ENCODE results near the gene MMP14. TPM values are rescaled to one million over a fixed set of nuclear protein-coding genes. Genes with fewer than 3 reads are reported as not detected.

MMP14 gene
- total and polyA plus RNA-seq, 9 of the 15 experiments (the other 6 are each of a cell fraction or from before 2014, with no cell fraction given): 0.36 to 5.8 (median 1.3) TPM; not detected in 2

DNA sequence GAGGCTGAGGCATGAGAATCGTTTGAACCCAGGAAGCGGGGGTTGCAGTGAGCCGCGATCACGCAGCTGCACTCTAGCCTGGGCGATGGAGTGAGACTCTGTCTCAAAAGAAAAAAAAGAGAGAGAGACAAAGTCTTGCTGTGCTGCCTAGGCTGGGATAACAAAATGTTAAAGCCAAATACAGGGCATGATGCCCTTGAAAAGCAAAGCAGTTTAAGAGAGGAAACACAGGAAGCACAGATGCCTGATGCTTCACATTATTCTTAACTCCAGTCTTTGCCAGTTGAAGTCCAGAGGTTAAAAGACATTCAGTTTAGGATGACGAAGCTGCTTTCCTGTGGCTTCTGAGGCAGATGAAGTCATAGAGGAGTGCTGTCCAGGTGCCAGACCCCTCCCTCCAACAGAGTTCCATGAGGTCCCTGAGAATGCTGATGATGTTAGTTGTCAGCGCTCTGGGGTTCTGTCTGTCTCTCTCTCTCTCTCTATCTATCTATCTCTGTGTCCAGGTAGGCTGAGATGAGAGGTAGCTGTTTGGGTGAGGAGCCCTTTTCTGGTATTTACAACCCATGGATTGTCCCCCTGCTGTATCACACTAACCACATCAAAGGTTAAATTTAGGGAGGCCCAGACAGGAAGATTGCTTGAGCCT is 11.6 kb upstream of the MMP14 start (continued):
- TF ChIP-seq, protein P1, sequence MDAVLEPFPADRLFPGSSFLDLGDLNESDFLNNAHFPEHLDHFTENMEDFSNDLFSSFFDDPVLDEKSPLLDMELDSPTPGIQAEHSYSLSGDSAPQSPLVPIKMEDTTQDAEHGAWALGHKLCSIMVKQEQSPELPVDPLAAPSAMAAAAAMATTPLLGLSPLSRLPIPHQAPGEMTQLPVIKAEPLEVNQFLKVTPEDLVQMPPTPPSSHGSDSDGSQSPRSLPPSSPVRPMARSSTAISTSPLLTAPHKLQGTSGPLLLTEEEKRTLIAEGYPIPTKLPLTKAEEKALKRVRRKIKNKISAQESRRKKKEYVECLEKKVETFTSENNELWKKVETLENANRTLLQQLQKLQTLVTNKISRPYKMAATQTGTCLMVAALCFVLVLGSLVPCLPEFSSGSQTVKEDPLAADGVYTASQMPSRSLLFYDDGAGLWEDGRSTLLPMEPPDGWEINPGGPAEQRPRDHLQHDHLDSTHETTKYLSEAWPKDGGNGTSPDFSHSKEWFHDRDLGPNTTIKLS (IDR thresholded peaks at IDR 0.05; ENCODE audit: borderline replicate concordance, low read depth): no peak
- TF ChIP-seq USF2 (CRISPR knock-in tag; IDR thresholded peaks at IDR 0.05): no peak
- TF ChIP-seq CSDE1 (IDR thresholded peaks at IDR 0.05): no peak
- TF ChIP-seq, protein P2, sequence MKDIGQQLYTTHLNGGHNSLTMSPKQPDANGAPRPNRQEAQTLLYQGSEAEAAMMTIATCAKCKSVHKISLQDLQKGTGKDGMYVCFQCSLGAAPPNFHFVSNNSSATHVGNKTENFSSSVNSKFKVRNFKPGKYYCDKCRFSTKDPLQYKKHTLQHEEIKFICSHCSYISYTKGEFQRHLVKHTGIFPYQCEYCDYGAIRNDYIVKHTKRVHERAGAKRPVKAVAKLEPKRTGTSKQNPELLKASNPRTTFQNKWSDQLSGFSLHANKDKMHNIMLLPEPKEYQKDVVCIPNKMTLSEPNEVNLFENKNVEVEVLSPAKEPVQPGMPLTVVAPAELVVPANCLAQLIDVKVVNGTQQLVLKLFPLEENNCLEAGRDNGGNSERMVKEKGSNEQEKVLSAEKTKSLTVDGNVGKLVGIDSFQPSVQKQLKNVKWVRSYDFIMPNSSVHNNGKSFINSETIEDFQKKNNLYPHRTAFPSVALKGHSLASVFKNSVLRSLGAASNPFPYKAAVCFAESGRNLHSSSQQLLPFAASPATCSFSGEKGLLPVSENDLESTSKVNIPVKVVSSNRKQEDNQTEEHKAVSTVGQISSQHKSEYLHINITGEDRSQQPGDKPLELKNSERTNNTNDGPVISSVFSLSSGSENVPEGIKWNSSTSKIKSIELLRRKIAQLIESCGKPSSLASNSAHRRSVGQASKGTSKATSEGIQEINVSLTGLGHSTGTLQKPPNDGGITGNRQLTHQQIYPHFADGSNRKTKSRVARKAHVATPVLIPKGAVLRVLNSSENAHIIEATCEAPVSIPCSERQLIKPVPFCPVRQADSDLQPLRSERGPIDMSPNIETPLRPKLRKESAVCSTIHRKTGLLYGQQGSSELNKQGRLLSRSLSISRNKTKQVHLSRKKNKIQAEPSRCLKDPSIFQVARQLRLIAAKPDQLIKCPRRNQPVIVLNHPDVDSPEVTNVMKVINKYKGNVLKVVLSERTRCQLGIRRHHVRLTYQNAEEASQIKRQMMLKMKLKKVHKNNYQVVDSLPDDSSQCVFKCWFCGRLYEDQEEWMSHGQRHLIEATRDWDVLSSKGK (CRISPR knock-in tag; IDR thresholded peaks at IDR 0.05): no peak
- no peak for TF ChIP-seq ZNF212 (CRISPR knock-in tag; IDR thresholded peaks at IDR 0.05)
- no peak for TF ChIP-seq ZNF778 (CRISPR knock-in tag; IDR thresholded peaks at IDR 0.05)
- no peak for TF ChIP-seq HDAC2 (IDR thresholded peaks at IDR 0.05)
- TF ChIP-seq MTF1 (CRISPR knock-in tag; IDR thresholded peaks at IDR 0.05; ENCODE audit: borderline replicate concordance): no peak
- no peak for TF ChIP-seq HNRNPH1 (optimal IDR thresholded peaks at IDR 0.05; ENCODE audit: low read depth, low read length)
- TF ChIP-seq TRIM24 (IDR thresholded peaks at IDR 0.05): no peak
- no peak for TF ChIP-seq ZNF24 (IDR thresholded peaks at IDR 0.05)
- TF ChIP-seq ZZZ3 (IDR thresholded peaks at IDR 0.05): no peak
- 0 out of 2 replicates have a peak, but pooled peaks have one; percentile 19 for TF ChIP-seq TEAD4 (IDR thresholded peaks at IDR 0.05; ENCODE audit: low read length)
- no peak for TF ChIP-seq TEAD4 (CRISPR knock-in tag; IDR thresholded peaks at IDR 0.05; ENCODE audit: borderline replicate concordance)
- no peak for TF ChIP-seq ZNF655 (CRISPR knock-in tag; IDR thresholded peaks at IDR 0.05)
- no peak for TF ChIP-seq SAFB2 (IDR thresholded peaks at IDR 0.05; ENCODE audit: borderline replicate concordance, low read depth, low read length, severe bottlenecking)
- TF ChIP-seq THRB (CRISPR knock-in tag; conservative IDR thresholded peaks at IDR 0.05): no peak
- TF ChIP-seq TAF7 (tag; IDR thresholded peaks at IDR 0.05): no peak
- no peak; the same call in 1 of the 2 replicates for TF ChIP-seq SMARCC2 (IDR thresholded peaks at IDR 0.05; ENCODE audit: low read depth)
- TF ChIP-seq ZNF239 (CRISPR knock-in tag; IDR thresholded peaks at IDR 0.05): no peak
- TF ChIP-seq RBBP5 (IDR thresholded peaks at IDR 0.05; ENCODE audit: borderline replicate concordance, insufficient read depth, low read length, poor library complexity, severe bottlenecking): peak; percentile 59
- TF ChIP-seq TARDBP (IDR thresholded peaks at IDR 0.05): no peak

Measured in K562 (cell line).